GM23338 (cell line): ENCODE measurements around the gene VSIG10L2. TPM values are rescaled to one million over a fixed set of nuclear protein-coding genes. Genes with fewer than 3 reads are reported as not detected.

Source experiments
- ATAC-seq: fragments of 200-7000 bp; cut with Tn5 transposase; 3 replicates; pipeline ENCODE4 v1.9.1; 2020
- DNase-seq: peaks from one replicate; pipeline ENCODE4 v3.0.0-alpha.2; 2015; ENCODE audit warnings: low spot score
- H2AFZ ChIP-seq: fragments of 200-600 bp; sonication (generic); 2 replicates; pipeline ENCODE4 v1.8.0; 2016; ENCODE audit warnings: antibody characterized with exemption, mild to moderate bottlenecking, moderate library complexity
- H3F3A ChIP-seq: fragments of 200-600 bp; sonication (generic); replicated peaks from 2 replicates; pipeline ENCODE4 v1.8.0; 2017; ENCODE audit warnings: antibody characterized with exemption, mixed run types, low read depth
- H3K27ac ChIP-seq: fragments of 200-600 bp; sonication (generic); 2 replicates; pipeline ENCODE4 v1.6.1; 2016; ENCODE audit warnings: low read depth
- H3K27me3 ChIP-seq: fragments of 200-600 bp; sonication (generic); 2 replicates; pipeline ENCODE4 v1.8.0; 2016; ENCODE audit warnings: mild to moderate bottlenecking, mixed run types, moderate library complexity; ENCODE audit not compliant: insufficient read depth
- H3K36me3 ChIP-seq: fragments of 200-600 bp; sonication (generic); 2 replicates; pipeline ENCODE4 v1.8.0; 2016; ENCODE audit warnings: mild to moderate bottlenecking; ENCODE audit not compliant: insufficient read depth
- H3K4me1 ChIP-seq: fragments of 200-600 bp; sonication (generic); 2 replicates; pipeline ENCODE4 v1.8.0; 2016; ENCODE audit warnings: mild to moderate bottlenecking, moderate library complexity; ENCODE audit not compliant: insufficient read depth
- H3K4me2 ChIP-seq: fragments of 200-600 bp; sonication (generic); 2 replicates; pipeline ENCODE4 v1.7.1; 2017; ENCODE audit warnings: mixed run types
- H3K4me3 ChIP-seq: fragments of 200-600 bp; sonication (generic); 2 replicates; pipeline ENCODE4 v1.6.1; 2016; ENCODE audit warnings: mixed run types
- H3K79me2 ChIP-seq: fragments of 200-600 bp; sonication (generic); replicated peaks from 2 replicates; pipeline ENCODE4 v1.8.0; 2017; ENCODE audit warnings: mild to moderate bottlenecking; ENCODE audit not compliant: insufficient read depth
- H3K9me2 ChIP-seq: fragments of 200-600 bp; sonication (generic); 2 replicates; pipeline ENCODE4 v1.8.0; 2017; ENCODE audit not compliant: insufficient read depth
- H4K20me1 ChIP-seq: fragments of 200-600 bp; sonication (generic); replicated peaks from 2 replicates; pipeline ENCODE4 v1.8.0; 2017; ENCODE audit warnings: mild to moderate bottlenecking; ENCODE audit not compliant: insufficient read depth
- H3K27ac Mint-ChIP-seq: 2 replicates; pipeline ENCODE4 v1.8.0; 2020; ENCODE audit warnings: inconsistent platforms, mild to moderate bottlenecking, moderate library complexity, mixed read lengths
- H3K27me3 Mint-ChIP-seq: 3 replicates; pipeline ENCODE4 v1.8.0; 2022; ENCODE audit warnings: low read depth, mild to moderate bottlenecking, moderate library complexity, mixed read lengths, inconsistent platforms; ENCODE audit not compliant: insufficient read depth, poor library complexity
- H3K36me3 Mint-ChIP-seq: 3 replicates; pipeline ENCODE4 v1.8.0; 2021; ENCODE audit warnings: low read depth, mild to moderate bottlenecking, inconsistent platforms, moderate library complexity, mixed read lengths
- H3K4me1 Mint-ChIP-seq: 3 replicates; pipeline ENCODE4 v1.8.0; 2020; ENCODE audit warnings: mild to moderate bottlenecking, inconsistent platforms, mixed read lengths
- H3K4me3 Mint-ChIP-seq: 3 replicates; pipeline ENCODE4 v1.8.0; 2021; ENCODE audit warnings: moderate library complexity, mild to moderate bottlenecking, inconsistent platforms, mixed read lengths
- H3K9me3 Mint-ChIP-seq: 3 replicates; pipeline ENCODE4 v1.8.0; 2020; ENCODE audit warnings: moderate library complexity, mild to moderate bottlenecking, inconsistent platforms, mixed read lengths
- CREB1 ChIP-seq: fragments of 250-450 bp; sonication (Bioruptor Pico); IDR thresholded peaks from 2 replicates; pipeline ENCODE4 v1.5.0; 2020; ENCODE audit warnings: low read depth, mild to moderate bottlenecking, moderate library complexity
- CTCF ChIP-seq, 2 experiments: fragments of 200-600 bp in 1 of 2; sonication (generic) in 1 of 2; conservative IDR thresholded peaks; 2 replicates each; pipeline versions ENCODE4 v1.5.1 to v1.6.1; 2016 to 2017; ENCODE audit warnings: antibody characterized with exemption in 2 of 2, low read depth in 2 of 2, mild to moderate bottlenecking in 2 of 2, moderate library complexity in 1 of 2
- EZH2 ChIP-seq: fragments of 200-600 bp; sonication (generic); IDR thresholded peaks from one replicate; pipeline ENCODE4 v1.8.0; 2017; ENCODE audit warnings: antibody characterized with exemption, mild to moderate bottlenecking, low read depth; ENCODE audit not compliant: unreplicated experiment
- EZH2phosphoT487 ChIP-seq: fragments of 200-600 bp; sonication (generic); IDR thresholded peaks from one replicate; pipeline ENCODE4 v1.8.1; 2018; ENCODE audit warnings: antibody characterized with exemption; ENCODE audit not compliant: unreplicated experiment
- JUNB ChIP-seq: IDR thresholded peaks from one replicate; pipeline ENCODE4 v1.6.1; 2016; ENCODE audit warnings: antibody characterized with exemption; ENCODE audit not compliant: unreplicated experiment
- NANOG ChIP-seq: IDR thresholded peaks from 2 replicates; pipeline ENCODE4 v1.6.1; 2016; ENCODE audit warnings: antibody characterized with exemption, borderline replicate concordance
- POLR2AphosphoS5 ChIP-seq: IDR thresholded peaks from 2 replicates; pipeline ENCODE4 v1.6.1; 2016; ENCODE audit warnings: antibody characterized with exemption, low read depth
- STAT1 ChIP-seq: IDR thresholded peaks from one replicate; pipeline ENCODE4 v1.6.1; 2016; ENCODE audit warnings: antibody characterized with exemption; ENCODE audit not compliant: unreplicated experiment
- ZNF114 ChIP-seq: fragments of 250-450 bp; sonication (Bioruptor Pico); IDR thresholded peaks from 2 replicates; pipeline ENCODE4 v1.5.0; 2020; ENCODE audit warnings: mild to moderate bottlenecking, moderate library complexity
- ZNF462 ChIP-seq: fragments of 250-450 bp; sonication (Bioruptor Pico); IDR thresholded peaks from 2 replicates; pipeline ENCODE4 v1.5.0; 2020; ENCODE audit warnings: mild to moderate bottlenecking, moderate library complexity
- polyA plus RNA-seq: library from polyadenylated mRNA; unstranded; fragments of >200 nt; fragmentation: Nextera tagmentation; extraction: Ambion mirVana; gene quantifications from 2 replicates; pipeline ENCODE4 v1.2.1, GENCODE V29; 2016
- total RNA-seq: library from RNA; depleted of rRNA; stranded (reverse); fragments of >200 nt; shearing (Covaris generic); gene quantifications from 2 replicates; pipeline ENCODE4 v1.2.3, GENCODE V29; 2014
- TF ChIP-seq, protein P1 (sequence below): IDR thresholded peaks from one replicate; pipeline ENCODE4 v1.6.1; 2018; ENCODE audit warnings: antibody characterized with exemption; ENCODE audit not compliant: unreplicated experiment

The VSIG10L2 gene
- total and polyA plus RNA-seq, 2 experiments from 2014 or later, result 0.63 TPM; not detected in 1

DNA sequence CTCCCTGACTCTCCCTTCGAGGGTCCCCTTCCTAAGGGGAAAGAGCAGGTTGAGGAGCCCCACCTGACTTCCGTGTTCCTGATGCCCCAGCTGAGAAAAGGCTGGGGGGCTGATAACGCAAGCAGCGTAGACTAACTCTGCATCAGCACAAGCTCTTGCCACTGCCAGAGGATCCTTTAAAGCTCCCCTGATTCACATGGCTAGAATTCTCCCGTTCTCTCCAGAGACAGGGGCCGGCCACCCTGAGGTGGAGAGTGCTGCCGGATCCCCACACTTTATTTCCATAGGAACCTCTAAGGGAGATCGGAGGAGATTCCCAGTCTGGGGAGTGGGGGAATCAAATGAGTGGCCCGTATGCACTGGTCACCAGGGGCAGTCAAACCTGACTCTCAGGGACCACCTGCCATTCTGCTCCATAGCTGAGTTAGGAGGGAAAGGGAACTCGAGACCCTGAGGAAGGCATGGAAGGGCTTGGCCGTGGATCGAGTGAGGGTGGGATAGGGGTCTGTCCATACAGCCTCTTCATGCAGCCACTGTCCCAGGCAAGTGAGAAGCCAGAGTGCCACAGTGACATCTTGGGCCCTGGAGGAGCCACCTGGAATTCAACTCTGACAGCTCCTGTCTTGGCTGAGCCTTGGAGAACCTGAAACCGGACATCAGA, 1.4 kb upstream of the VSIG10L2 start:
- TF ChIP-seq ZNF114 (CRISPR knock-in tag) (no peak), EZH2 (no peak), EZH2phosphoT487 (no peak), CREB1 (CRISPR knock-in tag) (no peak), POLR2AphosphoS5 (no peak), STAT1 (no peak), JUNB (no peak), ZNF462 (CRISPR knock-in tag) (no peak), NANOG (no peak), CTCF (conservative IDR thresholded peaks at IDR 0.05; ENCODE audit: low read depth in 2 of 2) (no peak)
- TF ChIP-seq, protein P1, sequence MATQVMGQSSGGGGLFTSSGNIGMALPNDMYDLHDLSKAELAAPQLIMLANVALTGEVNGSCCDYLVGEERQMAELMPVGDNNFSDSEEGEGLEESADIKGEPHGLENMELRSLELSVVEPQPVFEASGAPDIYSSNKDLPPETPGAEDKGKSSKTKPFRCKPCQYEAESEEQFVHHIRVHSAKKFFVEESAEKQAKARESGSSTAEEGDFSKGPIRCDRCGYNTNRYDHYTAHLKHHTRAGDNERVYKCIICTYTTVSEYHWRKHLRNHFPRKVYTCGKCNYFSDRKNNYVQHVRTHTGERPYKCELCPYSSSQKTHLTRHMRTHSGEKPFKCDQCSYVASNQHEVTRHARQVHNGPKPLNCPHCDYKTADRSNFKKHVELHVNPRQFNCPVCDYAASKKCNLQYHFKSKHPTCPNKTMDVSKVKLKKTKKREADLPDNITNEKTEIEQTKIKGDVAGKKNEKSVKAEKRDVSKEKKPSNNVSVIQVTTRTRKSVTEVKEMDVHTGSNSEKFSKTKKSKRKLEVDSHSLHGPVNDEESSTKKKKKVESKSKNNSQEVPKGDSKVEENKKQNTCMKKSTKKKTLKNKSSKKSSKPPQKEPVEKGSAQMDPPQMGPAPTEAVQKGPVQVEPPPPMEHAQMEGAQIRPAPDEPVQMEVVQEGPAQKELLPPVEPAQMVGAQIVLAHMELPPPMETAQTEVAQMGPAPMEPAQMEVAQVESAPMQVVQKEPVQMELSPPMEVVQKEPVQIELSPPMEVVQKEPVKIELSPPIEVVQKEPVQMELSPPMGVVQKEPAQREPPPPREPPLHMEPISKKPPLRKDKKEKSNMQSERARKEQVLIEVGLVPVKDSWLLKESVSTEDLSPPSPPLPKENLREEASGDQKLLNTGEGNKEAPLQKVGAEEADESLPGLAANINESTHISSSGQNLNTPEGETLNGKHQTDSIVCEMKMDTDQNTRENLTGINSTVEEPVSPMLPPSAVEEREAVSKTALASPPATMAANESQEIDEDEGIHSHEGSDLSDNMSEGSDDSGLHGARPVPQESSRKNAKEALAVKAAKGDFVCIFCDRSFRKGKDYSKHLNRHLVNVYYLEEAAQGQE, result no peak
- H3K27me3 Mint-ChIP-seq, result peaks cover 15% of the 10 kb centered on the region
- no peak overlapping the region for H3K4me3 Mint-ChIP-seq
- no peak for DNase-seq
- Histone ChIP-seq H3K27ac (no peak overlapping the region), H2AFZ (no peak overlapping the region), H3K9me2 (no peaks in the 10 kb centered on the region), H3K27me3 (no peaks in the 10 kb centered on the region), H3F3A (no peaks in the 10 kb centered on the region), H4K20me1 (no peaks in the 10 kb centered on the region), H3K4me1 (peaks cover 13% of the 10 kb centered on the region), H3K4me2 (no peak overlapping the region), H3K36me3 (no peaks in the 10 kb centered on the region), H3K79me2 (no peaks in the 10 kb centered on the region), H3K4me3 (no peak overlapping the region)
- no peaks in the 10 kb centered on the region; the same call in 2 of the 3 replicates for H3K9me3 Mint-ChIP-seq
- H3K27ac Mint-ChIP-seq, result no peak overlapping the region
- ATAC-seq, result no peak
- H3K4me1 Mint-ChIP-seq, result peaks cover 17% of the 10 kb centered on the region
- no peaks in the 10 kb centered on the region; the same call in 2 of the 3 replicates for H3K36me3 Mint-ChIP-seq
